Fibroblast of skin of abdomen (primary cell): ENCODE data around the gene SYT3.
"Not testable (repeated sequence)": the region's sequence is repeated elsewhere in the genome, so short reads cannot be mapped to it uniquely, and the experiment has no call there.

Source experiments
- DNase-seq: peaks from one replicate; pipeline ENCODE4 v3.0.0-alpha.2; 2013

Gene SYT3

GRCh38 chr19:50602935-50603334 is 36.7 kb downstream of the SYT3 start:
- DNase-seq = no peak

GRCh38 chr19:50602496-50602895 is 37.2 kb downstream of the SYT3 start:
- DNase-seq = no peak

GRCh38 chr19:50602089-50602422 is 37.6 kb downstream of the SYT3 start:
- no peak for DNase-seq

GRCh38 chr19:50601407-50602088 is 38.1 kb downstream of the SYT3 start:
- no peak for DNase-seq

- no peak for DNase-seq
Observed at GRCh38 chr19:50599427-50599826, 40.3 kb downstream of the SYT3 start.

- DNase-seq = no peak
Observed at GRCh38 chr19:50590191-50590590, 49.5 kb downstream of the SYT3 start.

GRCh38 chr19:50581795-50582660 is 57.7 kb downstream of the SYT3 start:
- not testable (repeated sequence) for DNase-seq

GRCh38 chr19:50580970-50581634 is 58.6 kb downstream of the SYT3 start:
- DNase-seq = no peak

- no peak for DNase-seq
Observed at GRCh38 chr19:50580240-50580639, 59.4 kb downstream of the SYT3 start.

- DNase-seq = not testable (repeated sequence)
Observed at GRCh38 chr19:50576769-50577168, 62.9 kb downstream of the SYT3 start.

GRCh38 chr19:50573741-50574461 is 65.8 kb downstream of the SYT3 start:
- no peak for DNase-seq
